Measurements from ENCODE around the gene CDT1. TPM values are rescaled to one million over a fixed set of nuclear protein-coding genes. Genes with fewer than 3 reads are reported as not detected.

CDT1 gene
- total RNA-seq, 1 experiment from 2014 or later: 74.1 TPM

DNA sequence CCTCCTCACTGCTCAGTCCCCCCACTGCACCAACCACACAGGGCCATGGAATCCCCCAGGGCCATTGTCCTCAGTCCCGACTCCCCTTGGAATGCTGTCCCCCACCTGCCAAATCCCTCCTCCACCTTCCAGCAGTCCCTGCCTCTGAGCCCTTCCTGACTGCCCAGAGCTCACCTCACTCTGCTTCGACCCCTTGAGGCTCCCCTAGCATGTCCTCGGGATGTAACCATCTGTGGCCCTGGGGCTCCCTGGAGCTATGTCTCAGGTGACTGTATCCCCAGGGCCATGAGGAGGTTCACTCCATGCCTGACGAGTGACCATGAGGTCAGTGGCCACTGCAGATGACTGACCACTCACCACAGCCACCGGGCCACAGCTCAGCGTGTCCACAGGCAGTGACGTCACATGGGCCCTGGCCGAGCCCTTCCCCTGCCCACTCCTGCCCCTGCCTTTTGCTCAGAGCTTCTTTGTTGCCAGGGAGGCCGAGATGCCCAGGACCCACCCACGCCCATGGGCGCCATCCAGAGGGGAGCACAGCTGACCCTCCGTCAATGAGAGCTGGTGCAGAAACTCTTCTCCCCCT, 10.8 kb upstream of the CDT1 start:
- no peak overlapping the region for H3K18ac ChIP-seq (ENCODE audit: insufficient read length, low read depth, low read length)
- no peak overlapping the region for H2BK15ac ChIP-seq (ENCODE audit: low read depth, low read length)
- no peak overlapping the region for H4K5ac ChIP-seq (ENCODE audit: insufficient read length, low read depth, low read length)
- DNase-seq: no peak
- H3K27ac ChIP-seq (ENCODE audit: insufficient read length, low read depth, low read length): no peak overlapping the region
- H3K79me1 ChIP-seq (ENCODE audit: insufficient read depth, low read depth, low read length, poor library complexity, severe bottlenecking): no peaks in the 10 kb centered on the region
- no peak overlapping the region for H3K14ac ChIP-seq (ENCODE audit: insufficient read depth, low read length)
- TF ChIP-seq, protein P1, sequence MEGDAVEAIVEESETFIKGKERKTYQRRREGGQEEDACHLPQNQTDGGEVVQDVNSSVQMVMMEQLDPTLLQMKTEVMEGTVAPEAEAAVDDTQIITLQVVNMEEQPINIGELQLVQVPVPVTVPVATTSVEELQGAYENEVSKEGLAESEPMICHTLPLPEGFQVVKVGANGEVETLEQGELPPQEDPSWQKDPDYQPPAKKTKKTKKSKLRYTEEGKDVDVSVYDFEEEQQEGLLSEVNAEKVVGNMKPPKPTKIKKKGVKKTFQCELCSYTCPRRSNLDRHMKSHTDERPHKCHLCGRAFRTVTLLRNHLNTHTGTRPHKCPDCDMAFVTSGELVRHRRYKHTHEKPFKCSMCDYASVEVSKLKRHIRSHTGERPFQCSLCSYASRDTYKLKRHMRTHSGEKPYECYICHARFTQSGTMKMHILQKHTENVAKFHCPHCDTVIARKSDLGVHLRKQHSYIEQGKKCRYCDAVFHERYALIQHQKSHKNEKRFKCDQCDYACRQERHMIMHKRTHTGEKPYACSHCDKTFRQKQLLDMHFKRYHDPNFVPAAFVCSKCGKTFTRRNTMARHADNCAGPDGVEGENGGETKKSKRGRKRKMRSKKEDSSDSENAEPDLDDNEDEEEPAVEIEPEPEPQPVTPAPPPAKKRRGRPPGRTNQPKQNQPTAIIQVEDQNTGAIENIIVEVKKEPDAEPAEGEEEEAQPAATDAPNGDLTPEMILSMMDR (conservative IDR thresholded peaks at IDR 0.05): no peak
- no peak overlapping the region for H3K4ac ChIP-seq (ENCODE audit: low read depth, low read length)
- WGBS (ENCODE audit: extremely low coverage, insufficient read length, low lambda C conversion rate): no CpG with 5 or more reads among the region's 12 CpGs
- H2BK5ac ChIP-seq (ENCODE audit: insufficient read length, low read length): no peak overlapping the region
- H3K27me3 ChIP-seq (ENCODE audit: insufficient read depth, low read length): no peaks in the 10 kb centered on the region
- peaks cover 3% of the 10 kb centered on the region; the same call in 1 of the 2 replicates for H3K4me1 ChIP-seq (ENCODE audit: insufficient read depth, low read length)
- H2BK20ac ChIP-seq (ENCODE audit: low read depth, low read length, poor library complexity, severe bottlenecking): no peak overlapping the region
- H2AFZ ChIP-seq (ENCODE audit: low read length): no peak overlapping the region
- Mint-ChIP-seq H3K4me3 (no peak overlapping the region), H3K36me3 (ENCODE audit: insufficient read depth in 1 of 3, low read depth in 3 of 3) (no peaks in the 10 kb centered on the region), H3K27ac (no peak overlapping the region; a peak in 1 of 7 replicates), H3K4me1 (peaks cover 11 to 36% of the 10 kb centered on the region in 2 experiments), H3K9me3 (no peaks in the 10 kb centered on the region), H3K27me3 (ENCODE audit: low read depth) (peaks cover 6% of the 10 kb centered on the region)
- no peak overlapping the region for H2BK12ac ChIP-seq (ENCODE audit: insufficient read length, low read depth, low read length)
- no peak overlapping the region for H2BK120ac ChIP-seq (ENCODE audit: low read depth, low read length, poor library complexity, severe bottlenecking)
- H3T11ph ChIP-seq (ENCODE audit: low read length): no peak overlapping the region
- H3K23me2 ChIP-seq (ENCODE audit: insufficient read length, low read depth, low read length, poor library complexity, severe bottlenecking): peaks cover 3% of the 10 kb centered on the region
- H4K8ac ChIP-seq (replicated peaks; ENCODE audit: insufficient read length, low read depth, low read length): no peak overlapping the region
- no peak overlapping the region for H3K9ac ChIP-seq (ENCODE audit: extremely low read depth, insufficient read length, low read length)
- no peaks in the 10 kb centered on the region for H4K20me1 ChIP-seq (ENCODE audit: control insufficient read depth, insufficient read depth, insufficient read length)
- no peaks in the 10 kb centered on the region for H3K9me3 ChIP-seq (ENCODE audit: control insufficient read depth, low read depth, low read length)
- no peak overlapping the region for H2AK5ac ChIP-seq (ENCODE audit: insufficient read length, low read length)
- no peak overlapping the region for H3K23ac ChIP-seq (ENCODE audit: insufficient read length, low read depth, low read length)
- no peaks in the 10 kb centered on the region for H3K79me2 ChIP-seq (ENCODE audit: insufficient read depth, low read length)
- no peak overlapping the region for H3K4me2 ChIP-seq (ENCODE audit: insufficient read depth, insufficient read length, low read length)
- no peak overlapping the region for H4K91ac ChIP-seq (ENCODE audit: insufficient read length, low read depth, low read length)
- H3K56ac ChIP-seq (ENCODE audit: insufficient read length, low read depth, low read length): no peak overlapping the region

Data from H9 (cell line).